ENCODE results near the gene ADCY7.
"Not testable (repeated sequence)": the region's sequence is repeated elsewhere in the genome, so short reads cannot be mapped to it uniquely, and the experiment has no call there.

The ADCY7 gene

DNA sequence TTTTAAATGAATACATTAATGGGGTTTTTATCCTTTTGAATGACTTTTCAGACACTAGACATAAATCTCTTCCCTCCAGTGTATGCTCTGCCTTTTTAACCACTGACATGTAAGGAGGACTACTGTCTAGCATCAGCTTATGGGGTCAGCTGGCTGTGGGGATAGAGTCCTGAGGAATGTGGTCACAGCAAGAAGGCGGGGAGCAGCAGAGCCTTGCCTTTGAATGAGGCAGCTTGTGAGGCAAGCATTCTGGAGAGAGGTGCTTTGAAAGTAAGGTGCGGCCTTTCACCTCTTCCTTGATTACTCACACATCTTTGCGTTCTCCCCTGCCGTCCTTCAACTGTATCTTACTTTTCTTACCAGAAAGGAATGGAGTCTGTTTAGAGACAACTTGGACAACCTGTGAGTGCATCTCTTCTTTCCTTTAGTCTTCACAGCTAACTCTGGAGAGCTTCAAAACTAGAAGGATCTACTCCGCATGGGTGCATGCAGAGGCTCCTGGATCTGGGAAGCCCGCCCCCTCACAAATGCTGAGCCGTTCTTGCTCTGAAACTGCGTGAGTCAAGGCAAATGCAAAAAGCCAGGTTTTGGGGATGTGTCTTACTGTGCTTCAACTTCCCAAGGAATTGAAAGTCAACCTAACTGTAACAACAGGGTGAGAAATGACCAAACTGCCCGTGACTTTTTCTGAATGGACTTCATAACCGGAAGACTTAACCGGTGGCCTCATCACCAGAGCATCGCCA is 49.9 kb downstream of the ADCY7 start:
- DNase-seq, result no peak

DNA sequence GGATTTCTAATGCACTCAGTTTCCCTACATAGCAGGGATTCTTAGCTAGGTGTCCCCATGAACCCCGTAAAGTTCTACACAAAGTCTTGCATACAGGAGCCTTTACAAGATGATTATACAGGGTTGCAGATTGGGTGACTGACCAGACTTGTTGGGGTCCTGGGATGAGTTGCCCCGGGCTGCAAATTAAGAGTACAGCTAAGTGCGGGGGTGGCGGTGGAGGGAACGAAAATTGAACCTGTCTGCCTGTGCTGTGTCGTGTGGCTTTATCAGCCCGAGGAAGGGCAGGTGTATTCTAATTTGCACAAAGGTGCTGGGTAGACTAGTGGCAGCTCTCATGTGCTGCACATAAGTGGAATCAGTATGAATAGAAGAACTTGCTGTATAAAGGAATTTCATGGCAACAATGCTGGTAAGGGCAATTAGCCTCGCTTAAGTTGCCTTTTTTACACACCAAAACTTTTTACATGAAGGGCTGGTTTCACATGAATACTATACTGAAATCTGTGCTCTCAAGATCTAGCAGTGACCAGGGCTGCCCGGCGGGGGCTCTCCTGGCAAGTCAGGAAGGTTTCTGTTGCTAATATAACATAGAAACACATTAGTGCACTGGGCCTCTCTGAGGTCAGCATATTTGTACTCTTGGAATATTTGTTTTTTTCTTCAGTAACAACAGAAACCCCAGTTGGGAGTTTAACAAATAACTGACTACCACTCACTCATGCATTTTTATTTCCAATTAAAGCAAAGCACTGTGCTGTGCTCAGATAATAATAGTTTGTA is 50.7 kb downstream of the ADCY7 start:
- no peak for DNase-seq

DNA sequence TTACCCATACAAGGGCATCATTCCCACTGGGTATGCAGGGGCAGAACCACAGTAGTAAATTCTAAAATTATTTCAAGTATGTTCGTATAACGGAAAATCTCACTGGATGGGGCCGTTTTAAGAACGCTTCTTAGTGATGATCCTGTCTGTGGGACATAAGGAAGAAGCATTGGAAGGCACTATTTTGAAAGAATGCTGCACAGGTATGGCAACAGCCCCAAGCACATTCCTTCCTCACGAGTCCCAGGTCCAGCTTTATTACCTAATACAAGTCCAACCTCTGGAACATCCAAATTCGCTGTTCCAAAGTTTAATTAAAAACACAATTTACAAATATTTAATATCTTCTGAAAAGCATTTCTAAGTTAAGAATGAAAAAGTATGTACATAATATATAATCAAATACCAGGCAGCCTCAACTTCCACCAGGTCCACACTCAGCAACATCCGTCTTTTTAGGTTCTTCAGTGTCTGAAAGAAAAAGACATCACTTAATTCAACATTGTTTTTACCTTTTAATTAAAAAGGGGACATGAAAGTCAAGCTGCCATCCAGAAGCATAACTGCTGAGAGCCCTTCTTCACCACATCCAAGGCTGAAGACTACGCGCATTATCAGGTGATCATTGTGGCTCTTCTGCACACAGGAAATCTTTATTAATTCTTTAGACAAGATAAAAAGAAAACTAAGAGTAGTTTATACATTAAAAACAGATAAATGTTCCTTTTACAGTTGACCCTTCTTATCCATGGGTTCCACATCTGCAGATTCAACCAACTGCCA is 52.6 kb downstream of the ADCY7 start:
- no peak for DNase-seq

DNA sequence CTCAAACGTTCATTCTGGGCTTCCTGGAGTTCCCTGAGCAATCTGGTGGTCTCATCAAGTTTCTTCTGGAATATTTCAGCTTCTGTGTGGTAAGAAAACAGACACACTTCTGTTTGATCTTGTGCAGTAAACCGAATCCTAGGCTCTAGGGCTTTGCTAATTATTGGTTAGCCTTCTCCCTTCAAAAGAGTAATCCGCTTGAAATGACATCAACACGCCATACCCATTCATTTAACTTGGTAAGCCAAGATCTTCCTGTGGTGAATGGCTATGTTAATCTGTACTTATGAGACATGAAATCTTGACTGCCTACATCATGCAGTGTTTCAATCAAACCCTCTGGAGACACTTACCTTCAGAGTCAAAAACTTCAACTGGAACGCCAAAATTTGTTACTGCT is 54.0 kb downstream of the ADCY7 start:
- DNase-seq, result no peak

DNA sequence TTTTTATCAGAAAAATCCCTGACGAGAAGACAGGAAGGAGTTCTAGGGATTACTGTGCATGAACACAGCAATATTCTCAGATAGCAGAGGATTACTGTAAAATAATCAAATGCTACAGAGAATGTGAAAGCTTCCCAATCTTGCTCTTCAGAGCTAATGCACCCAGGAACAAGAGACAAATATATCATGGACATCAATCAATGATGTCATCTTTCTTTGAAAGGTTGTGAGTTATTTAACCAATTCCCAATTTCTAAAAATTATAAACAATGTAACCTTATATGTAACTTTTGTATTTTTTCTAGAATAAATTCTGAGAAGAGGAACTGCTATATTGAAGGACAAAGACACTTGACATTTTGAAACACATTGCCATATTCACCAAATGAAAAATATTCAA is 56.0 kb downstream of the ADCY7 start:
- DNase-seq, result no peak

DNA sequence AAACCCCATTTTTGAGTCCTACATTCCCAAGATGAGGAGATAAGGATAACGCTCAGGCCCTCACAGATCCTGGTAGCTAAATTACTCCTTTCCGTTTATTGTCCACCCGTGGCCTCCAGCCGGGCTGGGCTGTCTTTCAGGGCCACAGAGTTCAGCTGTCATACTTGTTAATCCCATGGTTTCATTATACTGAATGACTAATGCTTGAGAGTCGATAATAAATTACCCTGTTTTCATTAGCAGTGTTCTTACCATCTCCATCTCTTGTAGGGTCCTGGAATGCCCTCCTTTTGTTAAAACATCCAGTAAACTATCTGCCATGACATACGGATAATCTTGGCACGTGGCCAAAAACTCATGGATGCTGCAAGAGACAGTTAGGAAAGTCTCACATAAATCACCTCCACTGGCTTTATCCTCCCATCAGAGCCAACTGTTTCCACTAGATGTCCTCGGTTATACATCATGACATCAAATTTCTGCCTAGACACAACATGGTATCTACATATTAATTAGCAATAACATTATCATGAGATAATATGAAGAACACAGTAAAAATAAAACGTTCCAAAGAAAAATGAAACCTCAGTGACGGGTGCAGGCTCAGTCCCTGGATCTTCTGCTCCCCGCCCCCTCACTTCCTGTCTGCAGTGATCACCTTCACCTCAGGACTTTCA is 57.1 kb downstream of the ADCY7 start:
- no peak for DNase-seq

DNA sequence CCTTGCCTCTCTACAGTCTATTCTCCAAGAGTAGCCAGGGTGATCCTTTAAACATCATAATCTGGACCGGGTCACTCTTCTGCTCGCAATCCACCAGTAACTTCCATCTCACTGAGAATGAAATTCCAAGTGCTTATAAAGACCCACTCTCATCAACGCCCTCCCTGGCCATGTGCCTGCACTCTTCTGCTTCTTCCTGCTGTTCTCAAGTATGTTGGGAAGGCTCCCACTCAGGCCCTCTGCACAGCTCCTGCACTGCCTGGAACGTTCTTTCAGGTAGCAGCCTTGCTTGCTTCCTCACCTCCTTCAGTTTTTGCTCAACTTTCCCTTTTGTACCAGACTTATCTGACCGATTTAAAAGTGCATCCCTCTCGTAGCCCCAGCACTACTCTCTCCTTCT is 58.0 kb downstream of the ADCY7 start:
- no peak for DNase-seq

DNA sequence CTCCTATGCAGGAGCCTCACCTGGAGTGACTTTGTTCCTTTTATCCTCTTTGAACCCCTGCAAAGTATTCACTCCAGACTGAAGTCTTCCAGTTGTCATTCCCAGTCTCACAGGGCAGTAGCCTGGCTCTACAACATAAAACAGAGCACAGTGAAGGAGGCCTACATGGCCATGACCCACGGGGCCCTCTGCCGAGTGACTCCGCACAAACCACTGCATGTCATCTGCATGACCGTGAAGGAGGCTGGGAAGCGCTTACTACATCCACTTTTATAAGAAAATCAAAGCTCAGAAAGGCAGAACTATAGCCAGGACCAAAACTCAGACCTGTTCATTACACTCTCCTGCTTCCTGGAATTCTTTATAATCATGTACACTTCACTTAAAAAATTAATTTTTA is 59.9 kb downstream of the ADCY7 start:
- no peak for DNase-seq

DNA sequence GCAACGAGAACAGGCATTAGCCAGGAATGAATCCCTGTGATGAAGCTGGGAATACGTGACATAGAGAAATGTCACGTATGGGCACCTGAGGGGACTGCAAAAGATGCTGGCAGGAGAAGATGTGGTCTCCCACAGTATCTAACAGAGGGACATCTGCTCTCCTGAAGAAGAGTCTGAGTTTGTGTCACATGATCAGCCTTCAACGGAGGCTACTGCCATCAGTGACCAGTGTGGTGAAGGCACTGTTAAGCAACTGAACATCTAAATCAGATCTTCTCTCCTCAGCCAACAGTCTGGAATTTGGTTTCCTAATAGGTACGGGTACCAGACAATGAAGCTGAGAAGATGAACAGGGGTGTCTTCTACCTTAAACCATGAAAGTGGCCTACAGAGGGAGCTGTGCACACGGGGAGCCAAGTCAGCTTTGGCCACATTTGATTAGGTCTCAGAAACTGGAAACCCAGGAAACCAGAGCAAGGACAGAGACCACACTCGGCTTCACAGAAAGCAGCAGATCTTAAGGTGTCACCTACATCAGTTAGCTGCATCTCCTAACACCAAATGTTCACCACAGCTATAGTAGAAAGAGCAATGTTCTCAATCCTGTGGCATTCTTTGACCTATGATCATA is 60.6 kb downstream of the ADCY7 start:
- no peak for DNase-seq

DNA sequence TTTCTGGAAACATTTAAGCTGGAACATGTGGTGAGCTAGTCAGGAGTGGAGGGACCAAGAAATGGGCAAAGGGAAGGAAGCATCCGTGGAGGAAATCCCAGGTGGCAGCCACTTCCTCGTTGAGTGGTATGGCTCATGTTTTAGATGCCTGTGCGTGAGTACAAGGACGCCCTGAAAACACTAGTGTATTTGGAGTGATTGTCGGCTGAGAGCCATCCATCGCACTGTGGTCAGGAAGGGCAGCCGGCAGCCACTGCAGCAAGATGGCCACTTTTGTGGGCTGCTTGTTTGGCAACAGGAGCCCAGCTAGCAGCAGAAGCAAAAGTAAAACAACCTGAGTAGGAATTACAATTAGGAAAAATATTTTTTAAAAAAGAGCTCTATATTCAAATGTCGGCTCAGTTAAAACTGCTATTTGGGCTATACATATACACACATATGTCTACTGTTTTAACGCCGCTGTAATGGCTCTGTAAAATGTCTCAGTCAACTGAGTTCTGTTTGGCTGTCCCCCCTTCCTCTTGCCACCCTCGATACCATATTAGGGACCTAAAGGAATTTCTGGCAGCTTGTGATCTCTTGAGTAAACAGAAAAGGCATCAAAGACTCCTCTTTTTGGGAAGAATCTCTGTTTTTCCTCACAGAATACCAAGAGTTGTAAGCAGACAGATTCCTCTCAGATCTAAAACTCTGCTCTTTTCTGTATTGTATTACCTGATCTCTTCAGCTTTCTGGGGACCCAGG is 63.3 kb downstream of the ADCY7 start:
- no peak for DNase-seq

DNA sequence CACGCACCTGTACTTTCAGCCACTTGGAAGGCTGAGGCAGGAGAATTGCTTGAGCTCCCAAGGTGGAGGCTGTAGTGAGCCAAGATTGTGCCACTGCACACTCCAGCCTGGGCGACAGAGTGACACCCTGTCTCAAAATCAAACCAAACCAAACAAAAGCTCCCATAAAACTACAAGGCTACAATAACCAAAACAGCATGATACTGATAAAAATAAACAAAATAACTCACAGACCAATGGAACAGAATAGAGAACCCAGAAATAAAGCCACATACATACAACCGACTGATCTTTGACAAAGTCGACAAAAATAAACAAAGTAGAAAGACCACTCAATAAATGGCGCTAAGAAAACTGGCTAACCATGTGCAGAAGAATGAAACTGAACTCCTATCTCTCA is 65.2 kb downstream of the ADCY7 start:
- DNase-seq, result no peak

DNA sequence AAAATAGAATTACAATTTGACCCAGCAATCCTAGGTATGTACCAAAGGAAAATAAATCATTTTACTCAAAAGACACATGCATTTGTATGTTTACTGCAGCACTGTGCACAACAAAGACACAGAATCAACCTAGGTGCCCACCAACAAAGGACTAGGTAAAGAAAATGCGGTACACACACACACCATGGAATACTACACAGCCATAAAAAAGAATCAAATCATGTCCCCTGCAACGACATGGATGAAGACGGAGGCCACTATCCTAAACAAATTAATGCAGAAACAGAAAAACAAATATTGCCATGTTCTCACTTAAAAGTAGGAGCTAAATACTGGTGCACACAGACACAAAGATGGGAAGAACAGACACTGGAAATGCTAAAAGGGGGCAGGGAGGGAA is 66.2 kb downstream of the ADCY7 start:
- no peak for DNase-seq

DNA sequence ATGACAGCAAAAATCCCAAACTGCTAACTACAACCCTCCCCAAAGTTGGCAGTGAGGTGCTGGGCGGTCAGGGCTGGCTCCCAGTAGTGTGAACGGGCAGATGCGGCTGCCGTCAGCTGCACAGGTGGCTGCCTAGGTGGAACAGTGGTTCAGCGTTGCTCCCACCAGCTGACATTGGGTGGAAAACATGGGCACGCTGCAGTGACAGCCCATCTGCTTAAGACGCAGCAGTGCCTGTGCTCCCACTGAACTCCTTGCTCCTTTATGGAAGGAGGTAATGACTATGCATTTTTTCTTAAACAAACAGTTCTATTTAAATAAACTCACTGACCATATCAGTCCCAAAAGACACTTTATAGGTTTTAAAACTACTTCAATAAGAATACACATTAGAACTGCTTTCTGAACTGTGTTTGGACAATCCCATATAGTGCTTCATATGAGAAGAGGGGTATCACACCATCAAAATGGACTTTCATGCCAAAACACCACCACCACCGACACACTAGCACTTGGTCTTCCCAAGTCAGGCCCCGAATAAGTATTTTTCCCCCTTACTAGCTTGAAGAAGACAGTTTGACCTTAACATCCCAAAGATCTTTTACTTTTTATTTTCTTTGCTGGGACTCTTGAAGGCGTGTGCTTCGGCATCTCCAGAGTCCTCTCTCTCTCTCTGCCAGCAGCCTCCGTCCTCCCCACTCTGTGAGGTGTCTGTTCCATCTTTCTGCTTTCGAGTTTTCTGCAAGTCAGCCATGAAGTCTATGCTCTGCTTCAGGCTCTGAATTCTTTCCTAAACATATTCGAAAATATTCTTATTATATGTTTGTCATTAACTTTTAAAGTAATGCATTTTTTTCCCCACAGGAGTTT is 68.0 kb downstream of the ADCY7 start:
- DNase-seq, result no peak

DNA sequence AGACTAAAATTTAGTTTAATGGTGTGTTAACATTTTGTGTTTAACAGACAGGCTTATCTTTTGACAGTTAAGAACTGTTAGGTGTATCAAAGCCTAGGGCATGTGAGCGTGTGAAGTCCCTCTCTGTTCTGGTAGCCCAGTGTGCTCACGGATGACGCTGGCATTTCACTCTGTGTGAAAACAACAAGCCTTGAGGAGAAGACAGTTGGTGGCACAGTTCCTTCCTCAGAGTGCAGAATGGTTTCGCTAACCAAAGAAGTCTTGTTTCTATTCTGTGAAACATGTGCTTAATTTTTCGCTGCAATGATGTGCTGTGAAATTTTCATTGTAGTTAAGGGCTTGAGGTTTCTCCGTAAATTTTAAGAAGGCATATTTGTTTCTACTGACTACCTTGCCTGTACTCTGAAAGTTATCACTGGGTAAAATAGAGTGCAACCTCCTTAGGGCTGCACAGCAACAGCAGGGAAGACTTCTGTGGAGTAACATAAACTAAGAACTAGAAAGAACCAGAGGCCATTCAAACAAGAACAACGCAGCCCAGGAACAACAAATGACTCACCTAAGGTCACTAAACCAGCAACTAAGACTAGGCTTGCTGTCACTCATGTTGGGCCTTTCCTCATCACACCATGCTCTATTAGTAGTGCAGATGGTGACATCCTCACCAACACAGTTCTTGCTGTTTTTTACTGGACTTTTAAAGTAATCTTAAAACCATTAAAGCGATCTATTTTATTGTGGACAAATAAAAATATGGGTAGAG is 69.0 kb downstream of the ADCY7 start:
- DNase-seq, result no peak

DNA sequence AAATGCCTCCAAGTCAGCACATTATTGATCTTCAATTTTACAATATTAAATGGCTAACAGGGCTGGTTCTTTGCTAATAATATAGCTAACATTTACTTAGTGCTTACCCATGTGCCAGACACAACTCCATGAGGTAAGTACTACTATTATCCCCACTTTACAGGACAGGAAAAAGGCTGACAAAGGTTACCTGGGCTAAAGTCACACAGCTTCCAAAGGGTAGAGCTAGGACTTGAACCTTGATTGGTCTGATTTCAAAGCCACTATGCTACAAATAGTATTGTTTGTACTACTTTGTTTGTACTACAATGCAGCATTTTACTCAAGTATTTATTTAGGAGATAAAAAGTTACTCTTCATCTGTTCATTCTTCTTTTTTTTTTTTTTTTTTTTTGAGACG is 70.5 kb downstream of the ADCY7 start:
- no peak for DNase-seq

DNA sequence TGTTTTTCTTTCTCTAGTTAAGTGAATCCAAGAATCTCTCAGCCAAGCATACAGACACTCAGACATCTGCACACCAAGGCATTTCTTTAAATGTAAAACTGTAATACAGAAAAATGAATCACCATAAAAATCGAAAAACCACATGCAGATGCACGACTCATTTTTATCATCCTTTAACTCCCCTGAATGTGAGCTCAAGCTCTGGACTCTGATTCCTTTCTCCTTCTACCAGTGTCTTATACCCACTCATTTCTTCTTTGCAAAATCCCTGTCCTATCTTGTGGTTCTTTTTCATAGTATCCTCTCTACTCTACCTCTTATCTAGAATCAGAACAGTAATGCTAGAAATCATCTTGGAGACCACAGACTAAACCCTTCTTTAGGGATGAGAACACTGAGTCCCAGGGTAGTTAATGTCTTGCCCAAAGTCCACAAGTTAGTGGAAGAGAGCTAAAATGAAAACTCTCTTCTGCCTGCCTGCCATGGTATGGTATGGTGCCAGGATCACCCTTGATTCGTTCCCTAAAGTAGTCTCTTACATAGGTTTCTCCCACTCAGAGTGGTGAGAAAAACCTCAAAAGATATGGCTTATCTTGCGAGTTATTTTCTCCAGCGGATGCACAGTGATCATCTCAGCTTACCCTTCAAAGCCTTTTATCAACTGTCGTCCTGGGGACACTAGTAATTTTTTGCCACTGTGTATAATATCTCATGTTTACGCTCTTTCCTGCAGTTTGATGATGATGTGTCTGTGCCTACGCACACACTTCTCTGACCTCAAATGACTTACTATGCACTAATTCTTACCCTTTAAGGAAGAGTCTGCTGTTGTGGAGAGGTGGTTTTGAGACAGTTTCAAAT is 72.2 kb downstream of the ADCY7 start:
- no peak for DNase-seq

DNA sequence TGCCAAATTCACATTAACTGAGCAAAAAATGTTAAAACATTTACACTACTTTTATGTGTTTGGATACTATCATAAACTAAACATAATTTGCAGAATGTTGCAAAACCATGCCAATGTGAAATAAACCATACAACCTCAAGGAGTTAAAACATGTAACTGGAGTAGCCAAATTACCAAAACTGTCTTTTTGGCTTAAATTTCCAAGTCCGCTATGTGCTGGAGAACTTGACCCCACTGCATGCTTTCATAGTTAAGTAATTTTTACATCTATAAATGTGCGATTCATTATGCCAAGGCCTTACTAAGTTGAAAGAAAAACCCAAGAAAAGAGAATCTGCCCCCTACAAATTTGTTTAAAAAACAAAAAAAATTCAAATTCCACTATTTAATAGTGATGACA is 74.2 kb downstream of the ADCY7 start:
- no peak for DNase-seq

DNA sequence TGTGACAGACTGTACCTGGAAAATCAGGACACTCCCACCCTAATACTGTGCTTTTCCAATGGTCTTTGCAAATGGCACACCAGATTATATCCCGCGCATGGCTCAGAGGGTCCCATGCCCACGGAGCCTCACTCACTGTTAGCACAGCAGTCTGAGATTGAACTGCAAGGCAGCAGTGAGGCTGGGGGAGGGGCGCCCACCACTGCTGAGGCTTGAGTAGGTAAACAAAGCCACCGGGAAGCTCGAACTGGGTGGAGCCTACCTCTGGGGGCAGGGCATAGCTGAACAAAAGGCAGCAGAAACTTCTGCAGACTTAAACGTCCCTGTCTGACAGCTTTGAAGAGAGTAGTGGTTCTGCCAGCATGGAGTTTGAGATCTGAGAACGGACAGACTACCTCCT is 77.2 kb downstream of the ADCY7 start:
- not testable (repeated sequence) for DNase-seq

DNA sequence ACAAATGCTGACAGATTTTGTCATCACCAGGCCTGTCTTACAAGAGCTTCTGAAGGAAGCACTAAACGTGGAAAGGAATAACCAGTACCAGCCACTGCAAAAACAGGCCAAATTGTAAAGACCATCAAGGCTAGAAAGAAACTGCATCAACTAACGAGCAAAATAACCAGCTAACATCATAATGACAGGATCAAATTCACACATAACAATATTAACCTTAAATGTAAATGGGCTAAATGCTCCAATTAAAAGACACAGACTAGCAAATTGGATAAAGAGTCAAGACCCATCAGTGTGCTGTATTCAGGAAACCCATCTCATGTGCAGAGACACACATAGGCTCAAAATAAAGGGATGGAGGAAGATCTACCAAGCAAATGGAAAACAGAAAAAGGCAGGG is 78.9 kb downstream of the ADCY7 start:
- DNase-seq, result not testable (repeated sequence)
